Measurements from ENCODE around the gene C2CD4D.

Gene C2CD4D

DNA sequence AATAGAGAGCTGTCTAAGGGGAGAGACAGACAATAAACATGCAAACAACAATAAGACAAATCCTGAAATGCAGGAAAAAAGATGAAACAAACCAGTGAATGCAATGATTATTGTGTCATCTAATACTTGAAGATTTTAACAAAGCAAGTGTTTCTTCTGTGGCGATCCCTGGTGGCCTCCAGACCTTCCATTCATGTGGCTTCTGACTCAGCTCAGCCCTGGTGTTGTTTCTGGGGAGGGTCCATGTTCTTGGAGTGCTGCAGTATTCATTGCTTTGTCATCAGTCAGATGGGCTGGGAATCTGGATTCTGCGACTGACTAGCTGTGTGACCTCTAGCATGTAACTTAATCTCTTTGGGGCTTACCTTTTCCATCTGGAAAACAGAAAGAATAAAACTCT, 1.5 kb upstream of the C2CD4D start:
- no peaks in the 10 kb centered on the region for H3K27me3 ChIP-seq (ENCODE audit: insufficient read depth, low read length, poor library complexity)
- H3K36me3 ChIP-seq (ENCODE audit: insufficient read depth, low read length), result no peaks in the 10 kb centered on the region
- H3K4me3 ChIP-seq (ENCODE audit: low read depth in 1 of 2, low read length in 2 of 2), result no peak overlapping the region
- H3K4me1 ChIP-seq (ENCODE audit: insufficient read depth, low read length), result peaks cover 17% of the 10 kb centered on the region
- no peak for DNase-seq
- H2AFZ ChIP-seq (ENCODE audit: low read depth, low read length), result no peak overlapping the region
- TF ChIP-seq, protein P1, sequence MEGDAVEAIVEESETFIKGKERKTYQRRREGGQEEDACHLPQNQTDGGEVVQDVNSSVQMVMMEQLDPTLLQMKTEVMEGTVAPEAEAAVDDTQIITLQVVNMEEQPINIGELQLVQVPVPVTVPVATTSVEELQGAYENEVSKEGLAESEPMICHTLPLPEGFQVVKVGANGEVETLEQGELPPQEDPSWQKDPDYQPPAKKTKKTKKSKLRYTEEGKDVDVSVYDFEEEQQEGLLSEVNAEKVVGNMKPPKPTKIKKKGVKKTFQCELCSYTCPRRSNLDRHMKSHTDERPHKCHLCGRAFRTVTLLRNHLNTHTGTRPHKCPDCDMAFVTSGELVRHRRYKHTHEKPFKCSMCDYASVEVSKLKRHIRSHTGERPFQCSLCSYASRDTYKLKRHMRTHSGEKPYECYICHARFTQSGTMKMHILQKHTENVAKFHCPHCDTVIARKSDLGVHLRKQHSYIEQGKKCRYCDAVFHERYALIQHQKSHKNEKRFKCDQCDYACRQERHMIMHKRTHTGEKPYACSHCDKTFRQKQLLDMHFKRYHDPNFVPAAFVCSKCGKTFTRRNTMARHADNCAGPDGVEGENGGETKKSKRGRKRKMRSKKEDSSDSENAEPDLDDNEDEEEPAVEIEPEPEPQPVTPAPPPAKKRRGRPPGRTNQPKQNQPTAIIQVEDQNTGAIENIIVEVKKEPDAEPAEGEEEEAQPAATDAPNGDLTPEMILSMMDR (IDR thresholded peaks at IDR 0.05; ENCODE audit: borderline replicate concordance, extremely low read depth, low read length, poor library complexity, severe bottlenecking), result no peak
- TF ChIP-seq EZH2 (IDR thresholded peaks at IDR 0.05; ENCODE audit: borderline replicate concordance, low read depth, low read length, severe bottlenecking), result no peak
- H4K20me1 ChIP-seq (ENCODE audit: insufficient read depth, low read length), result no peaks in the 10 kb centered on the region
- H3K4me2 ChIP-seq (ENCODE audit: insufficient read depth, low read length), result no peak overlapping the region
- H3K79me2 ChIP-seq (ENCODE audit: insufficient read depth, low read length), result no peaks in the 10 kb centered on the region
- no peak for ATAC-seq (ENCODE audit: insufficient read depth, low read depth)
- no peaks in the 10 kb centered on the region for H3K9me3 ChIP-seq (ENCODE audit: insufficient read depth, low read length, severe bottlenecking)
- H3K27ac ChIP-seq (ENCODE audit: low read length), result no peak overlapping the region
- no peak overlapping the region for H3K9ac ChIP-seq (ENCODE audit: low read depth, low read length)

DNA sequence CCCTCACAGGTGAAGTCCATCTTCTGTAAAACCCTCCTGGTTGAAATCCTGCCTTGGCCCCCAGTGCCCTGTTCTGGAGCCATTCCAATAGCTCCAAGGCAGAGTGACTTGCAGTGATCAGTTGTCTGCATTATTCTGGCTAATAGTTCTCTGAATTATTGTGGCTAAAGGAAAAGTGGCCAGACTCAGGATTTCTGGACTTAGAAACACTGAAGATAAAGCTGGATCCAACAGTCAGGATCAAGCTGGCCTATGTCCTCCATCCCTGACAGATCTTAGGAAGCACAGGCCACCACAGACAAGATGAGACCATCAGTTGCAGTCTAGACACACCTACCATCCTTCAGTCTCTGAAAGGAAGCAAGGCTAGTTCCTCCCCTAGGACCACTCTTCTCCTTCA, 801 bp upstream of the C2CD4D start:
- no peaks in the 10 kb centered on the region for H3K27me3 ChIP-seq (ENCODE audit: insufficient read depth, low read length, poor library complexity)
- H3K9me3 ChIP-seq (ENCODE audit: insufficient read depth, low read length, severe bottlenecking), result no peaks in the 10 kb centered on the region
- no peak overlapping the region for H3K27ac ChIP-seq (ENCODE audit: low read length)
- H3K79me2 ChIP-seq (ENCODE audit: insufficient read depth, low read length), result no peaks in the 10 kb centered on the region
- H3K9ac ChIP-seq (ENCODE audit: low read depth, low read length), result no peak overlapping the region
- H3K4me1 ChIP-seq (ENCODE audit: insufficient read depth, low read length), result peaks cover 23% of the 10 kb centered on the region
- TF ChIP-seq EZH2 (IDR thresholded peaks at IDR 0.05; ENCODE audit: borderline replicate concordance, low read depth, low read length, severe bottlenecking), result no peak
- TF ChIP-seq, protein P1 (IDR thresholded peaks at IDR 0.05; ENCODE audit: borderline replicate concordance, extremely low read depth, low read length, poor library complexity, severe bottlenecking), result no peak
- no peaks in the 10 kb centered on the region for H4K20me1 ChIP-seq (ENCODE audit: insufficient read depth, low read length)
- no peak overlapping the region for H3K4me2 ChIP-seq (ENCODE audit: insufficient read depth, low read length)
- H3K36me3 ChIP-seq (ENCODE audit: insufficient read depth, low read length), result no peaks in the 10 kb centered on the region
- H3K4me3 ChIP-seq (ENCODE audit: low read depth in 1 of 2, low read length in 2 of 2), result no peak overlapping the region
- no peak overlapping the region for H2AFZ ChIP-seq (ENCODE audit: low read depth, low read length)
- DNase-seq, result no peak
- ATAC-seq (ENCODE audit: insufficient read depth, low read depth), result no peak

DNA sequence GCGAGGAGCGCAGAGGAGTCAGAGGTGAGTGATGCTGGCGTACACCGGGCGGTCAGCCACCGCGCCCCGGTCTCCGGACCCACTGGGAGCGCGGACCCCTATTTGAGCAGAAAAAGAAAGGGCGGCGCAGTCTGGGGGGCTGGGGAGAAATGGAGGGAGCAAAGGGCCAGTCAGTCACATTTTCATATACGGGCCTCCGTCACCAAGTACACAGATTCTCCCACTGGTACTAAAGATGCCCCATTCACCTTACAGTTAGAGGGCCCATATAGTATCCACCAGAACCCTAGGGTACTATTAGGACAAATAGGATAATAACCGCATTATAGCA, 573 bp downstream of the C2CD4D start:
- Histone ChIP-seq H3K4me3 (ENCODE audit: low read depth in 1 of 2, low read length in 2 of 2) (no peak overlapping the region), H4K20me1 (ENCODE audit: insufficient read depth, low read length) (no peaks in the 10 kb centered on the region), H3K9ac (ENCODE audit: low read depth, low read length) (no peak overlapping the region), H3K36me3 (ENCODE audit: insufficient read depth, low read length) (no peaks in the 10 kb centered on the region), H3K4me1 (ENCODE audit: insufficient read depth, low read length) (peaks cover 29% of the 10 kb centered on the region), H3K27ac (ENCODE audit: low read length) (no peak overlapping the region), H3K4me2 (ENCODE audit: insufficient read depth, low read length) (no peak overlapping the region), H3K79me2 (ENCODE audit: insufficient read depth, low read length) (no peaks in the 10 kb centered on the region), H3K27me3 (ENCODE audit: insufficient read depth, low read length, poor library complexity) (no peaks in the 10 kb centered on the region), H2AFZ (ENCODE audit: low read depth, low read length) (no peak overlapping the region), H3K9me3 (ENCODE audit: insufficient read depth, low read length, severe bottlenecking) (no peaks in the 10 kb centered on the region)
- no peak for TF ChIP-seq EZH2 (IDR thresholded peaks at IDR 0.05; ENCODE audit: borderline replicate concordance, low read depth, low read length, severe bottlenecking)
- TF ChIP-seq, protein P1 (IDR thresholded peaks at IDR 0.05; ENCODE audit: borderline replicate concordance, extremely low read depth, low read length, poor library complexity, severe bottlenecking), result no peak
- ATAC-seq (ENCODE audit: insufficient read depth, low read depth) (no peak), DNase-seq (no peak)

All from DND-41 (cell line).